Measurements from ENCODE around the gene KCND3. TPM values are rescaled to one million over a fixed set of nuclear protein-coding genes. Genes with fewer than 3 reads are reported as not detected.

The KCND3 gene
- polyA plus RNA-seq, 3 donors: not detected

DNA sequence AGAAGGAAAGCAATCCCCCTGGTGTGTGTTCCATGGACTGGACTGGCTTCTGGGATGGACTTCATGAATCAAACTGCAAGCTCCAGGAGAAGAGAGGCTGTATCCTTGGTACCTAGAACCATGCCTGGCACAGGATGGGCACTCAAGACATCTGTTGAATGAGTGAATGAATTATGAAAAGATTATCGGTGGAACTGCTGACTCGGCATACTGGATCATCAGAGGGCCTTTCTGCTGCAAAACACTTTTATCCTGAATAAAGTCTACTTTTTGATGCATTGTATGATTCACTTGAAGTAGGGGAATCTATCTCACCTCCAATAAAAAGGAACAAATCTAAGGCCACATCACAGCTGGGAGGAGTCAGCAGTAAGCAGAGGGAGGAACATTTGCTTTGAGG lies 190.9 kb downstream of the KCND3 start:
- WGBS (ENCODE audit: insufficient coverage): no CpG with 5 or more reads among the region's 2 CpGs
- Histone ChIP-seq H3K4me2 (replicated peaks; ENCODE audit: extremely low read depth, low read length, poor library complexity, severe bottlenecking) (no peak overlapping the region), H3K4me3 (replicated peaks in 1 of 3; ENCODE audit: low read depth in 2 of 3, low read length in 3 of 3) (no peak overlapping the region), H3K27me3 (ENCODE audit: control insufficient read depth in 2 of 2, insufficient read depth in 2 of 2, low read length in 2 of 2) (no peaks in the 10 kb centered on the region), H3K36me3 (replicated peaks in 1 of 2; ENCODE audit: control insufficient read depth in 1 of 2, insufficient read depth in 2 of 2, low read length in 2 of 2) (no peaks in the 10 kb centered on the region), H3K9ac (ENCODE audit: insufficient read depth, low read length, poor library complexity, severe bottlenecking) (no peak overlapping the region), H4K20me1 (ENCODE audit: insufficient read depth, low read length) (no peaks in the 10 kb centered on the region), H2AFZ (ENCODE audit: insufficient read depth, low read depth, low read length, poor library complexity, severe bottlenecking) (no peak overlapping the region), H3K4me1 (ENCODE audit: control insufficient read depth in 1 of 2, insufficient read depth in 2 of 2, low read length in 2 of 2) (no peaks in the 10 kb centered on the region), H3K27ac (ENCODE audit: low read depth in 1 of 2, low read length in 2 of 2) (no peak overlapping the region), H3K9me3 (replicated peaks in 1 of 2; ENCODE audit: control insufficient read depth in 1 of 2, insufficient read depth in 1 of 2, low read length in 2 of 2) (no peaks in the 10 kb centered on the region), H3K79me2 (ENCODE audit: insufficient read depth, low read length) (no peaks in the 10 kb centered on the region)
- Mint-ChIP-seq H3K9me3 (no peaks in the 10 kb centered on the region), H3K4me3 (no peak overlapping the region), H3K4me1 (no peaks in the 10 kb centered on the region), H3K27me3 (ENCODE audit: low read depth in 3 of 3) (peaks cover 0 to 7% (median 4%) of the 10 kb centered on the region in 3 donors), H3K36me3 (no peaks in the 10 kb centered on the region), H3K27ac (no peak overlapping the region)
- intact Hi-C loops (cut with micrococcal nuclease): no loop called here
- TF ChIP-seq, protein P1, sequence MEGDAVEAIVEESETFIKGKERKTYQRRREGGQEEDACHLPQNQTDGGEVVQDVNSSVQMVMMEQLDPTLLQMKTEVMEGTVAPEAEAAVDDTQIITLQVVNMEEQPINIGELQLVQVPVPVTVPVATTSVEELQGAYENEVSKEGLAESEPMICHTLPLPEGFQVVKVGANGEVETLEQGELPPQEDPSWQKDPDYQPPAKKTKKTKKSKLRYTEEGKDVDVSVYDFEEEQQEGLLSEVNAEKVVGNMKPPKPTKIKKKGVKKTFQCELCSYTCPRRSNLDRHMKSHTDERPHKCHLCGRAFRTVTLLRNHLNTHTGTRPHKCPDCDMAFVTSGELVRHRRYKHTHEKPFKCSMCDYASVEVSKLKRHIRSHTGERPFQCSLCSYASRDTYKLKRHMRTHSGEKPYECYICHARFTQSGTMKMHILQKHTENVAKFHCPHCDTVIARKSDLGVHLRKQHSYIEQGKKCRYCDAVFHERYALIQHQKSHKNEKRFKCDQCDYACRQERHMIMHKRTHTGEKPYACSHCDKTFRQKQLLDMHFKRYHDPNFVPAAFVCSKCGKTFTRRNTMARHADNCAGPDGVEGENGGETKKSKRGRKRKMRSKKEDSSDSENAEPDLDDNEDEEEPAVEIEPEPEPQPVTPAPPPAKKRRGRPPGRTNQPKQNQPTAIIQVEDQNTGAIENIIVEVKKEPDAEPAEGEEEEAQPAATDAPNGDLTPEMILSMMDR (IDR thresholded peaks at IDR 0.05): no peak
- DNase-seq: no peak

DNA sequence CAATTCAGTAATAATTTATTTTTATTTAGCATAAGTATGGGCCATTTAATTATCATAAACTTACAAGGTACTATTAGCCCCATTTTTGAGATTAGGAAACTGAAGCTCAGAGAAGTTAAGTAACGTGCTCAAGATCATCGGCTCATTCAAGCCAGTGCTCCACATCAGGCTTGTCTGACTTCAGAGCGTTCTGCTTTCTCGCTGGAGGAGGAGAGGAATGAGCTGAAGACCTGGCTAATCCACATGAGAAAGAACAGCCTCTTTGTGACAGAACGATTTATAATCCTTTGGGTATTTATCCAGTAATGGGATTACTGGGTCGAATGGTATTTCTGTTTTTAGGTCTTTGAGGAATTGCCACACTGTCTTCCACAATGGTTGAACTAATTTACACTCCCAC lies 194.1 kb downstream of the KCND3 start:
- no peak overlapping the region for H3K27ac Mint-ChIP-seq
- Histone ChIP-seq H3K27me3 (ENCODE audit: control insufficient read depth in 2 of 2, insufficient read depth in 2 of 2, low read length in 2 of 2) (no peaks in the 10 kb centered on the region), H2AFZ (ENCODE audit: insufficient read depth, low read depth, low read length, poor library complexity, severe bottlenecking) (no peak overlapping the region), H3K4me2 (replicated peaks; ENCODE audit: extremely low read depth, low read length, poor library complexity, severe bottlenecking) (no peak overlapping the region), H3K9me3 (replicated peaks in 1 of 2; ENCODE audit: control insufficient read depth in 1 of 2, insufficient read depth in 1 of 2, low read length in 2 of 2) (no peaks in the 10 kb centered on the region), H3K4me3 (replicated peaks in 1 of 3; ENCODE audit: low read depth in 2 of 3, low read length in 3 of 3) (no peak overlapping the region), H4K20me1 (ENCODE audit: insufficient read depth, low read length) (no peaks in the 10 kb centered on the region), H3K4me1 (ENCODE audit: control insufficient read depth in 1 of 2, insufficient read depth in 2 of 2, low read length in 2 of 2) (no peaks in the 10 kb centered on the region), H3K79me2 (ENCODE audit: insufficient read depth, low read length) (no peaks in the 10 kb centered on the region), H3K9ac (ENCODE audit: insufficient read depth, low read length, poor library complexity, severe bottlenecking) (no peak overlapping the region), H3K27ac (ENCODE audit: low read depth in 1 of 2, low read length in 2 of 2) (no peak overlapping the region), H3K36me3 (replicated peaks in 1 of 2; ENCODE audit: control insufficient read depth in 1 of 2, insufficient read depth in 2 of 2, low read length in 2 of 2) (no peaks in the 10 kb centered on the region)
- peaks cover 5 to 13% (median 8%) of the 10 kb centered on the region in 3 donors for H3K27me3 Mint-ChIP-seq (ENCODE audit: low read depth in 3 of 3)
- intact Hi-C loops (cut with micrococcal nuclease): no loop called here
- peaks cover 5% of the 10 kb centered on the region for H3K4me1 Mint-ChIP-seq
- TF ChIP-seq, protein P1 (IDR thresholded peaks at IDR 0.05): no peak
- no peak for DNase-seq
- H3K36me3 Mint-ChIP-seq: no peaks in the 10 kb centered on the region
- 100% methylated on average over 3 of the region's 6 CpGs for WGBS (ENCODE audit: insufficient coverage)
- no peak overlapping the region for H3K4me3 Mint-ChIP-seq
- no peaks in the 10 kb centered on the region for H3K9me3 Mint-ChIP-seq

Data from CD14-positive monocyte (primary cell).